GM18526 (cell line): ENCODE data around the gene CPT1C.

ENCODE experiments used
- POLR2A ChIP-seq: IDR thresholded peaks from 3 replicates; pipeline ENCODE4 v1.6.1; 2011; ENCODE audit not compliant: insufficient read length; ENCODE audit errors: extremely low read depth

The CPT1C gene

DNA sequence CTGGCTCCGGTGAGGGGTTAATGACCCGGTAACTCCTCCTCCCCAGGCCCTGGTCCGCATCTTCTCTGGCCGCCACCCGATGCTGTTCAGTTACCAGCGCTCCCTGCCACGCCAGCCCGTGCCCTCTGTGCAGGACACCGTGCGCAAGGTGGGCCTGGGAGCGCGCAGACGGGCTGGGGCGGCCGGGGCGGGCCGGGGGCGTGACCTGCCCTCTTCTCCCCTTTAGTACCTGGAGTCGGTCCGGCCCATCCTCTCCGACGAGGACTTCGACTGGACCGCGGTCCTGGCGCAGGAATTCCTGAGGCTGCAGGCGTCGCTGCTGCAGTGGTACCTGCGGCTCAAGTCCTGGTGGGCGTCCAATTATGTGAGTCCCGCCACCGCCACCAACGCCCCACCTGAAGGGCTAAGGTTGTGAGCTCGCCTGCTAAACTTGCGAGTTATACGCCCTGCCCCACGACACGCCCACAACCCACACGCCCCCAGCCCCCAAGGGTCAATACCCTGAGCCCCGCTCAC lies 10.4 kb downstream of the CPT1C start:
- no peak for TF ChIP-seq POLR2A

DNA sequence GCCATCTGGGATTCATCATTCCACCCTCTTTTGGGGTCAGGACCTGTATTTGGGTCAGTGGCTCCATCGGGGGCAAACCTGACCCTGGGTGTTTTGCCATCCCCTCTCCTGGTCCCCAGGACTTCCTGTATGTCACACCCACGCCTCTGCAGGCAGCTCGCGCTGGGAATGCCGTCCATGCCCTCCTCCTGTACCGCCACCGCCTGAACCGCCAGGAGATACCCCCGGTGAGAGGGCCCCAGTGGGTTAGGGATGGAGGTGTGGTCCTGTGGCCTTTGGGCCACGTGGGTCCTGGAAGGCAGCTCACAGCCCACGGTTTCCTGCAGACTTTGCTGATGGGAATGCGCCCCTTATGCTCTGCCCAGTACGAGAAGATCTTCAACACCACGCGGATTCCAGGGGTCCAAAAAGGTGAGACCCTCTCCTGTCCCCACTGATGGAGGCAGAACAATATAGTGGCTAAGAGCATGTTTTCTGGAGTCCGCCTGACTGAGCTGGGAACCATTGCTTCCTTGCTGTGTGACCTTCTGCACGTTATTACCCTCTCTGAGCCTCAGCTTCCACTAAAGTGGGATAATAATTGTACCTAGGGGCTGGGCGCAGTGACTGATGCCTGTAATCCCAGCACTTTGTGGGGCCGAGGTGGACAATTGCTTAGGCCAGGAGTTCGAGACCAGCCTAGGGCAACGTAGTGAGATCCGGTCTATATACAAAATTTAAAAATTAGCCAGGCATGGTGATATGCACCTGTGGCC lies 14.1 kb downstream of the CPT1C start:
- TF ChIP-seq POLR2A: no peak

DNA sequence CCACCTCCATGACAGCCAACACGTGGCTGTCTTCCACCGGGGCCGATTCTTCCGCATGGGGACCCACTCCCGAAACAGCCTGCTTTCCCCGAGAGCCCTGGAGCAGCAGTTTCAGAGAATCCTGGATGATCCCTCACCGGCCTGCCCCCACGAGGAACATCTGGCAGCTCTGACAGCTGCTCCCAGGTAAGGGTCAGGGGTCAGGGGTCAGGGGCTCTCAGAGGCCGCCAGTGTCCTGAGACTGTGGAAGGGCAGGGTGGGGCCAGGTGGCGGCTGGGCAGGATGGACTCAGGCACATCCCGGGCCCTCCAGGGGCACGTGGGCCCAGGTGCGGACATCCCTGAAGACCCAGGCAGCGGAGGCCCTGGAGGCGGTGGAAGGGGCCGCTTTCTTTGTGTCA lies 15.0 kb downstream of the CPT1C start:
- no peak for TF ChIP-seq POLR2A

DNA sequence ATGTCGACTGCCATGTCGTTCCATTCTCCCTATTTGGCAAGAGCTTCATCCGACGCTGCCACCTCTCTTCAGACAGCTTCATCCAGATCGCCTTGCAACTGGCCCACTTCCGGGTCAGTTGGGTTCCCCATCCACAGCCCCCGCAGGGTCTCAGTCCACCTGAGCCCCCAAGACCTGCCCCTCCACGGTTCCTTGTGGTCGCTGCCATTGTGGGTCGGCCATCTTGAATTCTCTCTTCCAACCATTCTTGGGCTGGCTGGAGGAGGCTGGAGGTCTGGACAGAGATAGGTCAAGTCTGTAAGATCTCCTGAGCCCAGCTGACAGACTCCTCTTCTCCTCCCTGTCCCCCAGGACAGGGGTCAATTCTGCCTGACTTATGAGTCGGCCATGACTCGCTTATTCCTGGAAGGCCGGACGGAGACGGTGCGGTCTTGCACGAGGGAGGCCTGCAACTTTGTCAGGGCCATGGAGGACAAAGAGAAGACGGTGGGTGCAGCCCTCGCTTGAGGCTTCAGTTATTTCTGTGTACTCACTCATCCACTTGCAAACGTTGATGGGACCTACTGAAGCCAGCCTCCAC lies 19.5 kb downstream of the CPT1C start:
- TF ChIP-seq POLR2A: no peak

DNA sequence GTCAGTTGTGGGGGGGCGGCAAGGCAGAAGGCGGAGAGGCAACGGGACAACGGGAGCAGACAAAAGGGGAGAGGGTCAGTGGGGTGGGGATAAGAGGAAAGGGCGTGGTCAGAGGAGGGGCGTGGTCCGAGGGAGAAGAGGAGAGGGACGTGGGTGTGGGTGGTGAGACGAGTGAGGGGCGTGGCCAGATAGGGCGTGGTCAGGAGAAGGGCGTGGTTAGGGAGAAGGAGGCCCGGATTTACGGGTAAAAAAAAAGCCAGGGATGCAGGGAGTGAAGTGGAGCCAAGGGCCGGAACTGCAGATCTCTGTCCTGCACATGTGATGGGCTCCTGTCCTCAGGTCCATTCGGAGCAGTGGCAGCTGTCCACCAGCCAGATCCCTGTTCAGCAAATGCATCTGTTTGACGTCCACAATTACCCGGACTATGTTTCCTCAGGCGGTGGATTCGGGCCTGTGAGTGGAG lies 21.5 kb downstream of the CPT1C start:
- TF ChIP-seq POLR2A: no peak

DNA sequence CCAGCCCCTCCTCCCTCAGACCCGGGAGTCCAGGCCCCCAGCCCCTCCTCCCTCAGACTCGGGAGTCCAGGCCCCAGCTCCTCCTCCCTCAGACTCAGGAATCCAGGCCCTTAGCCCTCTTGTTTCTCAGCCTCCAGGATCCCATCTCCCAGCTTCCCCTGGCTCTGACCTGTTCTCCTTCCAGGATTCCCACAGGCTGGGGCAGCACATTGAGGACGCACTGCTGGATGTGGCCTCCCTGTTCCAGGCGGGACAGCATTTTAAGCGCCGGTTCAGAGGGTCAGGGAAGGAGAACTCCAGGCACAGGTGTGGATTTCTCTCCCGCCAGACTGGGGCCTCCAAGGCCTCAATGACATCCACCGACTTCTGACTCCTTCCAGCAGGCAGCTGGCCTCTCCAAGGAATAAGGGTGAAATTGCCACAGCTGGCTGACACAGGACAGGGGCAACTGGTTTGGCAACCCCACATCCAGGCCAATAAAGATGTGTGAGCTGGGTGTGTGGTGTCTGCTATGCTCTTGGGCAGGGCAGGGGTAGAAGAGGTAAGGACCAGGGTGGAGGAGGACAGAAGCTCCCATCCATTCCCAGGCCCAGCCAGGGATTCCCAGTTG lies 22.4 kb downstream of the CPT1C start:
- no peak for TF ChIP-seq POLR2A

DNA sequence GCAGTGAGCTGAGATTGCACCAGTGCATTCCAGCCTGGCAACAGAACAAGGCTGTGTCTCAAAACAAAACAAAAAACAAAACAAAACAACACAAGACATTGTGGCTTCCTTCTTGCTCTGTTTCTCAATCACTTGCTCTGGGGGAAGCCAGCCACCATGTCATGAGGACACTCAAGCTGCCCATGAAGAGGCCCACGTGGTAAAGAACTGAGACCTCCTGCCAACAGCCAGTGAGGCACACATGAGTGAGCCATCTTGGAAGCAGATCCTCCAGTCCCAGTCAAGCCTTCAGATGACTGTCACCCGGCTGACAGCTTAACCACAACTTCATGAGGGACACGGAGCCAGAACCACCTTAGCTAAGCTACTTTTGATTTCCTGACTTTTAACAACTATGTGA lies 25.2 kb downstream of the CPT1C start:
- no peak for TF ChIP-seq POLR2A

DNA sequence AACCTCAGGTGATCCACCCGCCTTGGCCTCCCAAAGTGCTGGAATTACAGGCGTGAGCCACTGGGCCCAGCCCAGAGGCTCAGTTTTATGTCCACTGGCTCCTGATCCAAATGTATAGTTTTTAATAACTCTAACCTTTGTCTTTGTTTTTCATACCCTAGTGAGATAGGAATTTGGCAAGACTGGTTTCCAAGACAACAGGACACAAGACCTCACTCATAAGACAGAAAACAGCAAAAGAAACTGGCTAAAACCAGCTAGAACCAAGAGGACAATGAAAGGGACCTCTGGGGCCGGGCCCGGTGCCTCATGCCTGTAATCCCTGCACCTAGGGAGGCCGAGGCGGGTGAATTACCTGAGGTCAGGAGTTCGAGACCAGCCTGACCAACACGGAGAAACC lies 27.6 kb downstream of the CPT1C start:
- no peak for TF ChIP-seq POLR2A

DNA sequence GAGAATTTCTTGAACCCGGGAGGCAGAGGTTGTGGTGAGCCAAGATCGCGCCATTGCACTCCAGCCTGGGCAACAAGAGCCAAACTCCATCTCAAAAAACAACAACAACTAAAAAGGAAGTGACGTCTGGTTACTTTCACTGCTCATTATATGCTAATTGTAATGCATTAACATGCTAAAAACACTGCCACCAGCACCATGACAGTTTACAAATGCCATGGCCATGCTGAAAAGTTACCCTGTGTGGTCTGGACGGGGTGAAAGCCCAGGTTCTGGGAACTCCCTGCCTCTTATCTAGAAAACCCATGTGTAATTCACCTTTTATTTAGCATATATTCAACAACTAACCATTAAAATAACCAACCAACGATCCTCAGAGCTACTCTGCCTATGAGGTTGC lies 28.1 kb downstream of the CPT1C start:
- TF ChIP-seq POLR2A: no peak

DNA sequence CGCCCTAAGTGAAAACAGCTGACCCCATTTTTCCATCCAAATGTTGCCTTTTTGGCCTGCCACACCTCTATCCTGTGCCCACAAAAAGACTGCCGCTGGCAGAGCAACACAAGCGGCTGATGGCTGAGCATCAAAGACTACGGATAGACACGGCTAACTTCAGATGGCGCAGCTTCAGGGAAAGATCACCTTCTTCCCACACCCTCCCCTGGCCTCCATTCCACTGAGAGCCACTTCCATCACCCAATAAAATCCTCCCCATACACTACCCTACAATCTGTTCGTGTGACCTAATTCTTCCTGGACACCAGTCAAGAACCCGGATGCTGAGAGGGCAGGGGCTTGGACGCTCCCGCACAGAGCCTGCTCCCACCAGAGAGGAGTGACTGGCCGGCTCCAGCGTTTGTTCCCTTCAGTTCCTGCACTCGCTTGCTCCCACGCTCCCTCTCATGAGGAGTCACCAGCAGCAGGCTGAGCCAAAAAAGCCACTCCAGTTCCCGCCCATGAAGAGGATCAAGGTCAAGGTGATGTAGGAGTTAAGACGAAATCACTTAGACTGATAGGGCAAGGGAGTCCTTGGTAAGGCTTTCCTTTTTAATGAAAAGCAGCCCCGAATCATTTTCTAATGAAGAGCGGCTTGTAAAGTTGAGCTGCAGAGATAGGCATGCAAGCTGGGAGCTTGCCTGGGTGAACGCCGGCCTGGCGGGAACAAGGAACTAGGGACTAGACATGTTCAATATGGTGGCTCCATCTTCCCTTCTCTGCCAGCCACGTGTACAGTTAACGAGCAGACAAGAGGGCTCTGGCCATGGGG lies 36.5 kb downstream of the CPT1C start:
- no peak for TF ChIP-seq POLR2A

DNA sequence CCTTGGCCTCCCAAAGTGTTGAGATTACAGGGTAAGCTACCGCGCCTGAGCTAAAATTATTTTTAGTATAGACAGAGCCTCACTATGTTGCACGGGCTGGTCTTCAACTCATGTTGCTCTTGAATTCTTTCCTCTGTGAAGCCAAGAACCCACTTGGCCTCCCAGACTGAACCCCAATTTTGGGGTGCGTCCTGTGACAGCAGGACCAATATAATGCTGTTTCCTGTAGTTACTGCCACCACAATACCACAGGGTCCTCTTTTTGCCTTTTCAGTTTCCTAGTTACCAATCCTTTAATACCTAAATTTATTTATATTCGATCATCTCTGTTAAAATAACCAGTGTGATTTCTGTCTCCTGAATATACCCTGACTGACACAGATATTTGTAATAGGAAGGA lies 39.2 kb downstream of the CPT1C start:
- TF ChIP-seq POLR2A: no peak

DNA sequence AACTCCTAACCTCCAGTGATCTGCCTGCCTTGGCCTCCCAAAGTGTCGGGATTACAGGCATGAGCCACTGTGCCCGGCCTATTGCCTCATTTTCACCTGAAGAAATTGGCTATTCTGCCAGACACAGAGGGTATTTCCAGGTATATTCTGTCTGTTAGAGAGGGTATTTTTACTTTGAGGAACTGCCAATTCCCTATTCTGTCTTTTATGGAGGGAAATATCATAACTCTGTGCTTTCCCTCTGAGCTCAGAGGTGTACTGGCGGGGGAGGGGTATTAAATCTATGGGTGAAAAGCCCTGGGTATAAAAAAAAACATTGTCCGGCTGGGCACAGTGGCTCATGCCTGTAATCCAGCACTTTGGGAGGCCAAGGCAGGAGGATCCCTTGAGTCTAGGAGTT lies 47.4 kb downstream of the CPT1C start:
- TF ChIP-seq POLR2A: no peak

DNA sequence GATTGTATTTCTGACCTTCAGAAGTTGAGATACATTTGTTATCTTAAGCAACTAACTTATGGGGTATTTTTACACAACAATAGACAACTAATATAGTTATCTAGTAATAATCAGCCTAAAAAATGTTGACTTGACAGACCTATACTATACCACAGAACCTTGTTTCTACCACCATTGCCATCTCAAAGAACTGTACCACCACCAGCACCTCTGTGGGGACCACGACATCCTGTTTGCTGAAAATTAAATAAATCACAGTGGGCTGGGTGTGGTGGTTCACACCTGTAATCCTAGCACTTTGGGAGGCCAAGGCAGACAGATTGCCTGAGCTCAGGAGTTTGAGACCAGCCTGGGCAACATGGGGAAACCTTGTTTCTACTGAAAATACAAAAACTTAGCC lies 48.2 kb downstream of the CPT1C start:
- TF ChIP-seq POLR2A: no peak

DNA sequence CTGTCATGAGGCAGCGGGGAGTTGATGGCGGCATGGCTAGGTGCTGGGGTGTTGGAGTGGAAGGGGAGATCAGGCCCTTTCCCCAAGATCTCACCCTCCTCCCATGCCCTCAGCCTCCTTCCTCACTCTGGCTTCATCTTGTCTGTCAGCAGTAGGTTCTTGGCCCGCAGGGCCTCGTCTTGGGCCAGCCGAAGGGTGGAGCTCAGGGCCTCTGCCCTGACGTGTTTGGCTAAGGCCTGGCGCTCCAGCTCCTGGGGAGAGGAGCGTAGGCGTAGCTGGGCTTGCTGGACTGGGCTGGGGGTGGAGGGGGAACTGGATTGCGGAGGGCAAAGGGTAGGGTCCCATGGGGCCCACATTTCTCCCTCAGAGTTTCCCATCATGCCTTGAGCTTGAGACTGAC lies 49.0 kb downstream of the CPT1C start:
- TF ChIP-seq POLR2A: no peak

DNA sequence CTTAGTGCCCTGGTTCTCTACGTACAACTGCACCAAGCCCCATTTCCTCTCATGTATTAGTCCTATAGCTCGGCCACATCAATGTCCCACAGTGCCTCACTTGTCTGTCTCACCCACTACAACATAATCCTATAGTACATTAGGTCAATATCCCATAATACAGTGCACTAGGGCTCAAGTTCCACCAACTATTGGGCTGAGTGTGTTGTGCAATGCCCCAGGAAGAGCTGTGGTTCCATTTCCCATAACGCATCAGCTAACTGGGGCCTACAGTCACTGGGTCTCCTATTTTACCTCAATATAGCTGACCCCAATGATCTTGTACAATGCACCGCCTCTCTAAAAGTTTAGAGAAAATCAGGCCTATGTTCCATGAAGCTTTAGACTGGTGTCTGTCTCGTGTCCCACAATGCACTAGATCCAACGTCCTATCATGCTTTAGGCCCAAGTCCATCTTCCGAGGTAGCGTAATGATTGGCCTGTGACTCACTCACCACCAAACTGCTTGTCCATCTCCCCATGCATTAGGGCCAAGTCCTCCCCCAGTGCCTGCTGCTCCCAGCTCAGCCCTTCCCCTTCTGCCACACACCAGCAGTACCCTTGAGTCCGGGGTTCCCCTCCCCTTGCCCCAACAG lies 50.4 kb downstream of the CPT1C start:
- no peak for TF ChIP-seq POLR2A
